ENCODE results near the gene MED27. TPM values are rescaled to one million over a fixed set of nuclear protein-coding genes. Genes with fewer than 3 reads are reported as not detected.

MED27 gene
- total RNA-seq, 1 donor from 2014 or later, result 17.7 TPM

DNA sequence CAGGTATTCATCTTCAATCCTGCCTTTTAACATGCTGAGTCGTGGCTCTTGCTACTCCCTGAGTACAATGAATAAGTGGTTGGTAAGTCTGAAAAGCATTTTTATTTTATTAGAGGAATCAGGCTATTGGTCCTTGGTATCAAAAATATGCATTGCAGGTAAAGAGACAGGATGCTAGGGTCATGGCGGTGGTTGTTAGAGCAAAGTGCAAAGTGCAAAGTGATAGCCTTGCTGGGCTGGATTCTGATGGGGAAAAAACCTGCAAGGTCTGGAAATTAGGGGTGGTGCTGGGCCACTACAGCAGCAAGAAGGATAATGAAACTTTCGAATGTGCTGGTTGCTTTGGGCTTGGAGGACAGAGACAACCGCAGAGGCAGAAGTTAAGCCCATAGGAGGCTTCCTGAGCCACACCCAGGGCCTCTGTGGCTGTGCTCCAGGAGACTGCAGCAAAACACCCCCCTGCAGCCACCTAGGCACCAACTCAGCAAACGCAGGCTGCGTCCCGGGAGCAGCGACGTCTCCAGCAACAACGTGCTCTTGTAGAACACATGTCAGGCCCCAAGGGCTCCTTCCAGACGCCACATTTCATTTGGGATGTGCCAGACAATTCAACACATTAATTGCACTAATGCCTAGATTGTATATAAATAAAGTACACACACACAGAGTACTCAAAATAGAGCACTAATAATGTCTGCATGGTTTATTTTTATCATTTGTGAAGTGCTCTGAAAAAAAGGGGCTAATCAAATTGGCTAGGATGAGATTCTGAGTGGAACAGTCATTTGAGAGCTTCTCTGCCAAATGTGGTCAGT is 190.0 kb downstream of the MED27 start:
- TF ChIP-seq POLR2AphosphoS5 (IDR thresholded peaks at IDR 0.05; ENCODE audit: insufficient read depth in 1 of 2, low read depth in 1 of 2), result no peak

GRCh38 chr9:131888923-131889322 is 190.7 kb downstream of the MED27 start:
- Histone ChIP-seq H3K4me1 (no peaks in the 10 kb centered on the region), H3K9me3 (no peaks in the 10 kb centered on the region), H3K4me3 (no peak overlapping the region), H3K36me3 (peaks cover 0 to 14% of the 10 kb centered on the region in 2 donors), H3K27ac (no peak overlapping the region), H3K27me3 (no peaks in the 10 kb centered on the region)
- intact Hi-C loops (cut with DNase I), result no loop called here
- TF ChIP-seq POLR2AphosphoS5 (IDR thresholded peaks at IDR 0.05; ENCODE audit: insufficient read depth in 1 of 2, low read depth in 1 of 2) (no peak), POLR2A (IDR thresholded peaks at IDR 0.05) (no peak)
- TF ChIP-seq, protein P1, sequence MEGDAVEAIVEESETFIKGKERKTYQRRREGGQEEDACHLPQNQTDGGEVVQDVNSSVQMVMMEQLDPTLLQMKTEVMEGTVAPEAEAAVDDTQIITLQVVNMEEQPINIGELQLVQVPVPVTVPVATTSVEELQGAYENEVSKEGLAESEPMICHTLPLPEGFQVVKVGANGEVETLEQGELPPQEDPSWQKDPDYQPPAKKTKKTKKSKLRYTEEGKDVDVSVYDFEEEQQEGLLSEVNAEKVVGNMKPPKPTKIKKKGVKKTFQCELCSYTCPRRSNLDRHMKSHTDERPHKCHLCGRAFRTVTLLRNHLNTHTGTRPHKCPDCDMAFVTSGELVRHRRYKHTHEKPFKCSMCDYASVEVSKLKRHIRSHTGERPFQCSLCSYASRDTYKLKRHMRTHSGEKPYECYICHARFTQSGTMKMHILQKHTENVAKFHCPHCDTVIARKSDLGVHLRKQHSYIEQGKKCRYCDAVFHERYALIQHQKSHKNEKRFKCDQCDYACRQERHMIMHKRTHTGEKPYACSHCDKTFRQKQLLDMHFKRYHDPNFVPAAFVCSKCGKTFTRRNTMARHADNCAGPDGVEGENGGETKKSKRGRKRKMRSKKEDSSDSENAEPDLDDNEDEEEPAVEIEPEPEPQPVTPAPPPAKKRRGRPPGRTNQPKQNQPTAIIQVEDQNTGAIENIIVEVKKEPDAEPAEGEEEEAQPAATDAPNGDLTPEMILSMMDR (IDR thresholded peaks at IDR 0.05), result no peak
- no peak for DNase-seq (ENCODE audit: extremely low spot score in 2 of 2)

More for the DNA sequence above, 190.0 kb downstream of the MED27 start:
- Histone ChIP-seq H3K27me3 (no peaks in the 10 kb centered on the region), H3K4me3 (no peak overlapping the region), H3K36me3 (peaks cover 0 to 14% of the 10 kb centered on the region in 2 donors), H3K4me1 (no peaks in the 10 kb centered on the region), H3K9me3 (no peaks in the 10 kb centered on the region), H3K27ac (no peak overlapping the region)
- DNase-seq (ENCODE audit: extremely low spot score in 2 of 2), result no peak
- intact Hi-C loops (cut with DNase I), result no loop called here

DNA sequence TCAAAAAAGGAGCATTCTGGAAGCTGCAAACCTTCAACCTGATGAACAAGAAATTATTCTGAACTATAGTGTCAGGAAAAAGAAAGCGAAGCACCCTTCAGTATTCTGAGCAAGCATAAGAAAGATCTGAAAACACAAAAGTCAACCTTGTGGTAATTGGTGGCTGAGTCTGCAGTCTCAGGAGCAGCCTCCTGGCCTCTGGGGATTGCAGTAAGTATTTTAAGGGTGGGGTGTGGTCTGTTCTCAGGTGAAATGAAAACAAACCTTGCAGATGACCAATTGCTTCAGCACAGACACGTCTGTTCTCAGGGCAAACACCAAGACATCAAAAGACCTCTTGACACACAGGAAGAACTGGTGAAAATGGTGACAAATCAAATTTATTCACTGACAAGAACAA is 192.0 kb downstream of the MED27 start:
- Histone ChIP-seq H3K4me3 (no peak overlapping the region), H3K4me1 (no peaks in the 10 kb centered on the region), H3K36me3 (peaks cover 0 to 8% of the 10 kb centered on the region in 2 donors), H3K27me3 (no peaks in the 10 kb centered on the region), H3K27ac (no peak overlapping the region), H3K9me3 (no peaks in the 10 kb centered on the region)
- intact Hi-C loops (cut with DNase I), result no loop called here
- DNase-seq (ENCODE audit: extremely low spot score in 2 of 2), result no peak
- no peak for TF ChIP-seq POLR2A (IDR thresholded peaks at IDR 0.05)
- no peak for TF ChIP-seq POLR2AphosphoS5 (IDR thresholded peaks at IDR 0.05; ENCODE audit: insufficient read depth in 1 of 2, low read depth in 1 of 2)
- TF ChIP-seq, protein P1 (IDR thresholded peaks at IDR 0.05), result no peak

DNA sequence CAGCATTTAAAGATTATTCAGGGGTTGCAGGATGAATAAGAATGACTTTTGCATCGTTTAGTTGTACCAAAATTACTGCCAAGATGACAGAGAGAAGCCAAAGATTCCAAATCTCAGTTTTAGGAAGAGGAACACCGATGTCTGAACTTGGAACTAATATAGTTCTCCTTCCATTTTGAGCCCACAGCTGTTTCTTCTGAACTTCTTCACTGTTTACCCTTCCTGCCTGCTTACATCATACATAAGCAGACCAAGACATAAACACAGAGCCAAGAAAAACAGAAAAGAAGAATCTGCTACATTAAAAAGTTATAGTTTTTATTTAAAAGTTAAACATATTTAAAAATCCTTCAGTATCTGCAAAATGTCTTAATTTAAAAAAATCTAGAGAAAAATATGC is 192.8 kb downstream of the MED27 start:
- Histone ChIP-seq H3K9me3 (no peaks in the 10 kb centered on the region), H3K4me1 (no peaks in the 10 kb centered on the region), H3K36me3 (peaks cover 0 to 7% of the 10 kb centered on the region in 2 donors), H3K27me3 (no peaks in the 10 kb centered on the region), H3K4me3 (no peak overlapping the region), H3K27ac (no peak overlapping the region)
- no peak for DNase-seq (ENCODE audit: extremely low spot score in 2 of 2)
- no peak for TF ChIP-seq POLR2A (IDR thresholded peaks at IDR 0.05)
- TF ChIP-seq, protein P1 (IDR thresholded peaks at IDR 0.05), result no peak
- TF ChIP-seq POLR2AphosphoS5 (IDR thresholded peaks at IDR 0.05; ENCODE audit: insufficient read depth in 1 of 2, low read depth in 1 of 2), result no peak
- intact Hi-C loops (cut with DNase I), result no loop called here

GRCh38 chr9:131885144-131885609 is 194.5 kb downstream of the MED27 start:
- no peaks in the 10 kb centered on the region for H3K9me3 ChIP-seq
- intact Hi-C loops (cut with DNase I), result no loop called here
- no peak for DNase-seq (ENCODE audit: extremely low spot score in 2 of 2)
- no peaks in the 10 kb centered on the region for H3K36me3 ChIP-seq
- TF ChIP-seq, protein P1 (IDR thresholded peaks at IDR 0.05), result no peak
- no peak for TF ChIP-seq POLR2AphosphoS5 (IDR thresholded peaks at IDR 0.05; ENCODE audit: insufficient read depth in 1 of 2, low read depth in 1 of 2)
- no peak for TF ChIP-seq POLR2A (IDR thresholded peaks at IDR 0.05)
- H3K27me3 ChIP-seq, result no peaks in the 10 kb centered on the region
- no peak overlapping the region for H3K27ac ChIP-seq
- H3K4me3 ChIP-seq, result no peak overlapping the region
- no peaks in the 10 kb centered on the region for H3K4me1 ChIP-seq
